KMS-11 (cell line): Measurements from ENCODE around the gene C2orf68.
"Not testable (repeated sequence)": the region's sequence is repeated elsewhere in the genome, so short reads cannot be mapped to it uniquely, and the experiment has no call there.

ENCODE experiments used
- H2AFZ ChIP-seq: fragments of 200-600 bp; sonication (generic); 2 replicates; pipeline ENCODE4 v1.6.1; 2016; ENCODE audit warnings: antibody characterized with exemption, mixed run types, low read depth
- H3K27ac ChIP-seq: fragments of 200-600 bp; sonication (generic); 2 replicates; pipeline ENCODE4 v1.6.1; 2016; ENCODE audit warnings: mild to moderate bottlenecking, mixed run types
- H3K27me3 ChIP-seq: fragments of 200-600 bp; sonication (generic); 2 replicates; pipeline ENCODE4 v1.6.1; 2017; ENCODE audit warnings: mild to moderate bottlenecking, low read depth, mixed run types, moderate library complexity; ENCODE audit not compliant: insufficient read depth
- H3K36me3 ChIP-seq: fragments of 200-600 bp; sonication (generic); 2 replicates; pipeline ENCODE4 v1.6.1; 2017; ENCODE audit warnings: mild to moderate bottlenecking, mixed run types; ENCODE audit not compliant: insufficient read depth
- H3K4me1 ChIP-seq: fragments of 200-600 bp; sonication (generic); 2 replicates; pipeline ENCODE4 v1.6.1; 2016; ENCODE audit warnings: mild to moderate bottlenecking, low read depth, mixed run types; ENCODE audit not compliant: poor library complexity, severe bottlenecking
- H3K4me2 ChIP-seq: fragments of 200-600 bp; sonication (generic); 2 replicates; pipeline ENCODE4 v1.7.0; 2016; ENCODE audit warnings: mild to moderate bottlenecking, mixed run types
- H3K4me3 ChIP-seq: fragments of 200-600 bp; sonication (generic); IDR thresholded peaks from 2 replicates; pipeline ENCODE4 v1.6.1; 2017; ENCODE audit warnings: low read depth, low read length, mixed read lengths; ENCODE audit not compliant: insufficient read depth
- H3K79me2 ChIP-seq: fragments of 200-600 bp; sonication (generic); 2 replicates; pipeline ENCODE4 v1.6.1; 2016; ENCODE audit warnings: low read depth, mixed run types; ENCODE audit not compliant: insufficient read depth
- H3K9ac ChIP-seq: fragments of 200-600 bp; sonication (generic); 2 replicates; pipeline ENCODE4 v1.6.1; 2016; ENCODE audit warnings: mild to moderate bottlenecking, mixed run types
- H4K20me1 ChIP-seq: fragments of 200-600 bp; sonication (generic); 2 replicates; pipeline ENCODE4 v1.6.1; 2016; ENCODE audit warnings: mild to moderate bottlenecking, mixed run types; ENCODE audit not compliant: insufficient read depth
- TF ChIP-seq, protein P1 (sequence below): fragments of 200-600 bp; sonication (generic); conservative IDR thresholded peaks from 2 replicates; pipeline ENCODE4 v1.6.1; 2017; ENCODE audit warnings: low read depth, mild to moderate bottlenecking, antibody characterized with exemption, low read length, moderate library complexity, mixed read lengths

The C2orf68 gene

DNA sequence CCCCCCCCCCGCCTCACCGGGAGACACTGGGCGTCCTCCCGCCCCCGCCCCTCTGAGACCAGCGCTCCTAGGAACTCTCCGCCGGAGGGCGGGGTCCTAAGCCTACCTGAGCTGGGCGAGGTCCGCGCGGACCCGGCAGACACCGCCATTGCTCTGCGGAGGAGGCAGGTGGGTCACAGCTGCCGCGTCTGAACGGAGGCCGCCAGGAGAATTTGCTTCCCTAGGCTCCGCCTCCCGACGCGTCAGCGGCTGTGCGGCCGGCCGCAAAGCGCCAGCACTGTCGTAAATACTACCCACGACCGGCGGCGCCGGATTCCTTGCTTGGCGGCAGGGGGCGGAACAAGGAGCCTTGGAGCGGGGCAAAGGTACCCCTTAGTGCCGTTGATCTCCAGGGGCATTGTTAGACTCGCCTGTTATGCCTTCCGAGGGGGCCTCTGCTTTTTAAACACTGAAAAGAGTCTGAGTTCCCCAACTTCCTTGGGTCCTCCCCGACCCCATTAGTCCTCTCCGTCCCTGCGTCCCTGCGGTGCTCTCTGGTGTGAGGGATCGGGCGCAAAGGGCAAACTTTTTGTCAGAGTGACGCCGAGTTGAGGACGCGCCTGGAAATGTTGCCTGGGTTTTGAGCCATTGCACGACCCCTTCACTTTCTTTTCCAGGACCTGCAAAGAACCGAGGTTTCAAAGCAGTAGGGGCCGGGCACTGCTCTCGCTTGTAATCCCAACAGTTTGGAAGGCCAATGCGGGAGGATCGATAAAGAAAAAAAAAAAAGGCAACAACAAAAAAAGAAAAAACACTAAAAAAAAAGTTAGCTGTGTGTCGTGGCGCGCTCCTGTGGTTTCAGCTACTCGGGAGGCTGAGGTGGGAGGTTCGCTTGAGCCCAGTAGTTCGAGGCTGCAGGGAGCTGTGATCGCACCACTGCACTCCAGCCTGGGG is 50.3 kb downstream of the C2orf68 start, which contains the start of gene GGCX:
GGCX (minus strand) TSS at position 214 of the 933 bp plus-strand sequence; CDS start at position 149, 65 bp downstream.
- TF ChIP-seq, protein P1, sequence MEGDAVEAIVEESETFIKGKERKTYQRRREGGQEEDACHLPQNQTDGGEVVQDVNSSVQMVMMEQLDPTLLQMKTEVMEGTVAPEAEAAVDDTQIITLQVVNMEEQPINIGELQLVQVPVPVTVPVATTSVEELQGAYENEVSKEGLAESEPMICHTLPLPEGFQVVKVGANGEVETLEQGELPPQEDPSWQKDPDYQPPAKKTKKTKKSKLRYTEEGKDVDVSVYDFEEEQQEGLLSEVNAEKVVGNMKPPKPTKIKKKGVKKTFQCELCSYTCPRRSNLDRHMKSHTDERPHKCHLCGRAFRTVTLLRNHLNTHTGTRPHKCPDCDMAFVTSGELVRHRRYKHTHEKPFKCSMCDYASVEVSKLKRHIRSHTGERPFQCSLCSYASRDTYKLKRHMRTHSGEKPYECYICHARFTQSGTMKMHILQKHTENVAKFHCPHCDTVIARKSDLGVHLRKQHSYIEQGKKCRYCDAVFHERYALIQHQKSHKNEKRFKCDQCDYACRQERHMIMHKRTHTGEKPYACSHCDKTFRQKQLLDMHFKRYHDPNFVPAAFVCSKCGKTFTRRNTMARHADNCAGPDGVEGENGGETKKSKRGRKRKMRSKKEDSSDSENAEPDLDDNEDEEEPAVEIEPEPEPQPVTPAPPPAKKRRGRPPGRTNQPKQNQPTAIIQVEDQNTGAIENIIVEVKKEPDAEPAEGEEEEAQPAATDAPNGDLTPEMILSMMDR, result 0 out of 2 replicates have a peak, but pooled peaks have one; percentile 3
- peak within 1 kb of the TSS; percentile 86 for H2AFZ ChIP-seq
- peak within 1 kb of the TSS; percentile 54; the same call in 1 of the 2 replicates for H3K9ac ChIP-seq
- no peaks in the 10 kb centered on the region for H4K20me1 ChIP-seq
- H3K4me1 ChIP-seq, result peaks cover 13% of the 10 kb centered on the region
- H3K4me2 ChIP-seq, result peak within 1 kb of the TSS; percentile 90
- H3K36me3 ChIP-seq, result no peaks in the 10 kb centered on the region
- H3K79me2 ChIP-seq, result peaks cover 14% of the 10 kb centered on the region
- H3K27me3 ChIP-seq, result no peaks in the 10 kb centered on the region
- H3K4me3 ChIP-seq, result peak within 1 kb of the TSS; percentile 76
- peak within 1 kb of the TSS; percentile 42; the same call in 1 of the 2 replicates for H3K27ac ChIP-seq

- H2AFZ ChIP-seq, result peak overlapping the region; percentile 86
- peaks cover 14% of the 10 kb centered on the region for H3K79me2 ChIP-seq
- TF ChIP-seq, protein P1, result no peak
- peak overlapping the region; percentile 54; the same call in 1 of the 2 replicates for H3K9ac ChIP-seq
- no peak overlapping the region for H3K27ac ChIP-seq
- H4K20me1 ChIP-seq, result no peaks in the 10 kb centered on the region
- peaks cover 13% of the 10 kb centered on the region for H3K4me1 ChIP-seq
- peak overlapping the region; percentile 89 for H3K4me2 ChIP-seq
- H3K4me3 ChIP-seq, result peak overlapping the region; percentile 35
- no peaks in the 10 kb centered on the region for H3K36me3 ChIP-seq
- H3K27me3 ChIP-seq, result no peaks in the 10 kb centered on the region
Measured at GRCh38 chr2:85560812-85561279, 51.0 kb downstream of the C2orf68 start.

DNA sequence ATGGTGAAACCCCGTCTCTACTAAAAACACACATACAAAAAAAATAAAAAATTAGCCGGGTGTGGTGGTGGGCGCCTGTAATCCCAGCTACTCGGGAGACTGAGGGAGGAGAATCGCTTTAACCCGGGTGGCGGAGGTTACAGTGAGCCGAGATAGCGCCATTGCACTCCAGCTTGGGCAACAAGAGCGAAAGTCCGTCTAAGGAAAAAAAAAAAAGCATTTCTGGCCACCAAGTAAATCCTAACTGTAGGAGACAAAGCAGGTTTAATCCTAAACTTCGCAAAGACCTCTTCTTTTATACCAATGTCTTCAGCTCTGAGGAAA is 51.5 kb downstream of the C2orf68 start:
- H3K27ac ChIP-seq, H3K36me3 ChIP-seq, H2AFZ ChIP-seq, H3K27me3 ChIP-seq, H4K20me1 ChIP-seq: not testable (repeated sequence)
- Histone ChIP-seq H3K9ac (peak overlapping the region; percentile 54; the same call in 1 of the 2 replicates), H3K4me3 (peak overlapping the region; percentile 35), H3K4me1 (peaks cover 13% of the 10 kb centered on the region), H3K4me2 (peak overlapping the region; percentile 89), H3K79me2 (peaks cover 14% of the 10 kb centered on the region)

DNA sequence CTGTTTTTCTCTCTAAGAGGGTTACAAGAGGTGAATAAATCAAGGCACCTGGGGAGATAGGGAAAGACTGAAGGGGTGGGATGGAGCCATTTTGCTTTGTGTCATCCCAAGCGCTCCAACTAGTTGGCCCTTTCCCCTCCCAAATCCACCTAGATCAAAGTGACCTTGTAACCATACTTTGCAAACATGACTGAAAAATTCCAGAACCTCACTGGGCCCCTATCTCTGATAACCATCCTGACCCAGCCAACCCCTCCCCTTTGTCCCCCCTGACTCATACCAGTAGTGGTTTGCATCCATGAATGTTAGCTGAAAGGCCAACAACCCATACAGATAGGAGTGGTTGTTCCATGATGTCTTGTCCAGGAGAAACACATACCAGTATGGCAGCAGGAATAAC is 53.7 kb downstream of the C2orf68 start:
- no peaks in the 10 kb centered on the region for H3K27me3 ChIP-seq

More for the DNA sequence above, 53.7 kb downstream of the C2orf68 start:
- no peaks in the 10 kb centered on the region for H4K20me1 ChIP-seq
- TF ChIP-seq, protein P1, result no peak
- H3K4me3 ChIP-seq, result no peak overlapping the region
- no peaks in the 10 kb centered on the region; the same call in 1 of the 2 replicates for H3K36me3 ChIP-seq
- H3K9ac ChIP-seq, result no peak overlapping the region
- H3K79me2 ChIP-seq, result peaks cover 14% of the 10 kb centered on the region
- H3K4me2 ChIP-seq, result no peak overlapping the region
- H3K27ac ChIP-seq, result no peak overlapping the region
- H2AFZ ChIP-seq, result no peak overlapping the region
- H3K4me1 ChIP-seq, result peaks cover 13% of the 10 kb centered on the region
